ENCODE results near the gene SKAP2.

- TF ChIP-seq POLR2A (IDR thresholded peaks at IDR 0.05): no peak
- no peak for TF ChIP-seq CTCF (IDR thresholded peaks at IDR 0.05)
- TF ChIP-seq POLR2AphosphoS5 (IDR thresholded peaks at IDR 0.05): no peak
- no peak for TF ChIP-seq EP300 (IDR thresholded peaks at IDR 0.05)
These were observed 234.7 kb downstream of the SKAP2 start for GRCh38 chr7:26629696-26630095.
